A673 (cell line): ENCODE results near the gene TRPM4.

Experiments used
- CTCF ChIP-seq: fragments of 300-800, 200-600 bp; sonication (generic); conservative IDR thresholded peaks from 2 replicates; pipeline ENCODE4 v1.5.1; 2017; ENCODE audit warnings: low read depth, mild to moderate bottlenecking, antibody characterized with exemption, low read length, moderate library complexity, mixed read lengths
- EZH2 ChIP-seq: fragments of 200-600 bp; sonication (generic); IDR thresholded peaks from 2 replicates; pipeline ENCODE4 v1.6.1; 2017; ENCODE audit warnings: borderline replicate concordance, low read depth, mild to moderate bottlenecking, mixed read lengths, antibody characterized with exemption, low read length; ENCODE audit not compliant: poor library complexity, severe bottlenecking

GRCh38 chr19:49120325-49120683 is 37.3 kb upstream of the TRPM4 start:
- TF ChIP-seq CTCF (no peak), EZH2 (no peak)
